Measurements from ENCODE around the gene MAPK4.
"Not testable (repeated sequence)": the region's sequence is repeated elsewhere in the genome, so short reads cannot be mapped to it uniquely, and the experiment has no call there.

MAPK4 gene

GRCh38 chr18:50560681-50561629, 1.1 kb downstream of the MAPK4 start (continued):
- TF ChIP-seq ZBTB20 (tag by site-specific recombination; IDR thresholded peaks at IDR 0.05) (peak; percentile 95), ZFP37 (tag by site-specific recombination; IDR thresholded peaks at IDR 0.05) (no peak), EGR2 (tag by site-specific recombination; IDR thresholded peaks at IDR 0.05; ENCODE audit: low read depth) (0 out of 2 replicates have a peak, but pooled peaks have one; percentile 41), ZNF600 (tag by site-specific recombination; IDR thresholded peaks at IDR 0.05) (peak; percentile 42; the same call in 1 of the 2 replicates), ZNF747 (tag by site-specific recombination; IDR thresholded peaks at IDR 0.05) (no peak), ZNF704 (tag by site-specific recombination; IDR thresholded peaks at IDR 0.05) (no peak), ZFP41 (tag by site-specific recombination; IDR thresholded peaks at IDR 0.05; ENCODE audit: borderline replicate concordance) (no peak), ZNF488 (tag by site-specific recombination; IDR thresholded peaks at IDR 0.05) (no peak), ZEB2 (tag by site-specific recombination; IDR thresholded peaks at IDR 0.05) (peak; percentile 26; the same call in 1 of the 2 replicates), ZNF501 (tag by site-specific recombination; IDR thresholded peaks at IDR 0.05) (peak; percentile 24; the same call in 1 of the 2 replicates), SP7 (tag by site-specific recombination; IDR thresholded peaks at IDR 0.05) (0 out of 2 replicates have a peak, but pooled peaks have one; percentile 4), ZNF211 (tag by site-specific recombination; IDR thresholded peaks at IDR 0.05; ENCODE audit: low read depth) (no peak), ZNF394 (tag by site-specific recombination; IDR thresholded peaks at IDR 0.05; ENCODE audit: borderline replicate concordance) (peak; percentile 97), GLIS2 (tag by site-specific recombination; IDR thresholded peaks at IDR 0.05) (peak; percentile 50; the same call in 1 of the 2 replicates), KLF16 (tag by site-specific recombination; IDR thresholded peaks at IDR 0.05) (0 out of 2 replicates have a peak, but pooled peaks have one; percentile 19), ZXDB (tag by site-specific recombination; IDR thresholded peaks at IDR 0.05) (peak; percentile 6; the same call in 1 of the 2 replicates), SCRT2 (tag by site-specific recombination; IDR thresholded peaks at IDR 0.05) (no peak), ZNF398 (tag by site-specific recombination; IDR thresholded peaks at IDR 0.05) (peak; percentile 63)

- H3K4me3 ChIP-seq (ENCODE audit: low read depth, low read length); H3K36me3 ChIP-seq (ENCODE audit: control insufficient read depth in 2 of 2, insufficient read depth in 1 of 2, low read length in 2 of 2); CTCF ChIA-PET; H3K9me3 ChIP-seq (ENCODE audit: control insufficient read depth, insufficient read depth, low read depth, low read length); POLR2A ChIA-PET; H3K27ac ChIP-seq (ENCODE audit: extremely low read depth, low read depth, low read length): not testable (repeated sequence)
- peak; percentile 61 for TF ChIP-seq PRDM10 (tag by site-specific recombination; IDR thresholded peaks at IDR 0.05)
- peaks cover 24% of the 10 kb centered on the region for H3K4me1 ChIP-seq (ENCODE audit: control insufficient read depth, insufficient read depth, low read length)
Observed at GRCh38 chr18:50562258-50562657, 2.4 kb downstream of the MAPK4 start.

All from HEK293 (cell line).